Skin epidermis (tissue), 12 donors: Measurements from ENCODE around the gene SMC3.
"Not testable (repeated sequence)": the region's sequence is repeated elsewhere in the genome, so short reads cannot be mapped to it uniquely, and the experiment has no call there.

Experiments used
- H3K27ac ChIP-seq, 21 experiments: fragments of 200-600 bp; sonication (generic) in 11 of 21; one replicate each; pipeline ENCODE4 v1.5.0; 2020; ENCODE audit warnings: mild to moderate bottlenecking in 3 of 21, inconsistent platforms in 2 of 21, moderate library complexity in 2 of 21
- H3K4me3 ChIP-seq, 7 experiments: fragments of 200-600 bp; sonication (generic) in 2 of 7; one replicate each; pipeline ENCODE4 v1.5.0; 2020; ENCODE audit warnings: inconsistent platforms in 2 of 7, mild to moderate bottlenecking in 2 of 7, moderate library complexity in 1 of 7

The SMC3 gene

DNA sequence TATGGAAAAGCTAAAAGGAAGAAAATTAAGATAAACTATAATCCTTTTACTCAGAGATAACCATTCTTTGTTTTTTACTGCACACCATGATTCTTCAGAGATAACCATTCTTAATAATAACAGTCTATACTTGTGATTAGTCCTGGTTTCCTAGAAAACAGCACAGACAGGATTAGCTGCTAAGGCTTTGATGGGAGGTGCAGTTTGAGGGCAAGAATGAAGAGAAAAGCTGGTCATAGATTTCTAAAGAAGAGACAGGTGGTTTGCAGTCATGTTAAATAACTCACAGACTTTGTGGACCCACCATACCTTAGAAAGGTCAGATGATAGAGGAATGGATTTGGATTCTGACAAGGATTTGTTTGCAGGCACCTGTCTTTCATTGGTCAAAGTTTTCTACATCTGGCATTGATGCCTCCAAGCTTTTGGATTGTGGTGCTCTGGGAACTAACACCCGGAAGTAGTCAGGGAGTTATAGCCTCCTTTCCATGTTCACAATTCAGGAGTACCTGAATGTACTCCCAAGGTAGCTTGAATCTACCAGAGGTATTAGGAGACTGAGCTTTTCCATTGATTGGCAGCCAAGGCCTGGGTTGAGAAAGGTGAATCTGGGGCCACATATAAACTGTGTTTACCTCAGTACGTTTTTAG is 3.7 kb downstream of the SMC3 start:
- Histone ChIP-seq H3K4me3 (no peak overlapping the region), H3K27ac (no peak overlapping the region)

DNA sequence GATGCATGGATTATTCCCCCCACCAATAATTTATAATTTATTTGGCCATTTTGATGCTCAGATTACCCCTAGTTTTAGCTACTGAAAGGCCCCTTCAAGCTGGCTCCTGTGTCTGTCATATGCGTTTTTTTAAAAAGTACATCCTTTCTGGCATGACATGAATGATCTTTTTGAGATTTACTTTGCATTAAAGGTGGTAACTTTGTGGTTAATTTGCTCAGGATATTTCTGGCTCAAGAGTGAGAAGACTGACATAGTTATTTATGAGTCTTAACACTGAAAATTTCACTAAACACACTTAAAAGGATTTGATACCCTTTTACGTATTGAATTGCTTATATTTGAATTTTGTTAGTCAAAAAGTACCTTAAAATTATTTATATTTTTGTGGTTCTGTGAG is 5.4 kb downstream of the SMC3 start:
- no peak overlapping the region for H3K27ac ChIP-seq
- H3K4me3 ChIP-seq = no peak overlapping the region

DNA sequence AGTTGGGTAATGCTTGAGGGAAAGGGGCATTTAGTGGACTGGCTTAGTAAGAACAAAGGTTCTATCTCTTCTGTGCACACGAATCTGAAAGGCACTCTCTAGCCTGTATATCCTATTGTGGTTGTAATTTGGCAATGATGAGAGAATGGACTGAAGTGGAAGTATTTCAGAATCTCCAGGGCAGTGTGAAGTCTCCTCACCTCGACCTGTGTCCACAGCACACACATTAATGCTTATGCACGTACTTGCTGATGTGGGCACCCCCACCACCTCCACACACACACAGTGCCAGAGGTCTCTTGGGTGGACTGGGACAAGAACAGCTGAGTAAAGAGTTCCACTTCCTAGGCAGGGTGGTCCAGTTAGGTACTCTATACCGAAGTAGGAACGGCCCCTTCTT is 6.9 kb downstream of the SMC3 start:
- no peak overlapping the region for H3K4me3 ChIP-seq
- H3K27ac ChIP-seq = no peak overlapping the region

DNA sequence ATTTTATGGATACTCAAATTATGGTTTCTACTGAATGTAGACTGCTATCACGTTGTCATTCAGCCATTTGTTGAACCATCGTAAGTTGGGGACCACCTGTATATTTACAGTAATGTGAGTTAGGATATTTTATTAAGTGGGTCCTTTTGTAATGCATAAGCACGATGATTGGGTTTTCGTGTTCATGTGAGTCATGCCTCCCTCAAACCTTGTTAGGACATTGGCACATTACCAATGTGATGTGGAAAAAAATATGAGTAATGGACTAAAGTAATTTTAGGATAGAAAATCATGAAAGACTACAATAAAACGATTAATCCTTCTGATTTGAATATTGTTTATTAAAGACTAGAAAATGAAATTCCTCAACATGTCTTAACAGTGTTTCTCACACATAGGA is 8.7 kb downstream of the SMC3 start:
- no peak overlapping the region for H3K27ac ChIP-seq
- no peak overlapping the region for H3K4me3 ChIP-seq

DNA sequence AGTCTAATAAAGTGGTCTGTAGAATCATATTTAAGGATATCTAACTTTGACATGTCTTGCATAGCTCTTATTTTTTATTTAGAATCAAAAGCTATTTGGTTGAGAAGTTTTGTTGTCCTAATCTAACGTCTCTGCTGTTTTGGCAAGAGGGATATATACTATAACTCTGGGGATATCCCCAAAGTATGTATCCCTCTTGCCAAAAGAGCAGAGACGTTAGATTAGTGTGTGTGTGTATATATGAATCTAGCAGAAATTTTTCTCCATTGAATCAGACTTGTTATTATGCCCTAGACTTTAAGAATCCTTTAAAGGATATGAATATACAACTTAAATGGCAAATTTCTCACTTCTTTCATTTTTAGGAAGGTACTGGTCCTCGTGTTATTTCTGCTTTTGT is 9.6 kb downstream of the SMC3 start:
- Histone ChIP-seq H3K27ac (no peak overlapping the region), H3K4me3 (no peak overlapping the region)

DNA sequence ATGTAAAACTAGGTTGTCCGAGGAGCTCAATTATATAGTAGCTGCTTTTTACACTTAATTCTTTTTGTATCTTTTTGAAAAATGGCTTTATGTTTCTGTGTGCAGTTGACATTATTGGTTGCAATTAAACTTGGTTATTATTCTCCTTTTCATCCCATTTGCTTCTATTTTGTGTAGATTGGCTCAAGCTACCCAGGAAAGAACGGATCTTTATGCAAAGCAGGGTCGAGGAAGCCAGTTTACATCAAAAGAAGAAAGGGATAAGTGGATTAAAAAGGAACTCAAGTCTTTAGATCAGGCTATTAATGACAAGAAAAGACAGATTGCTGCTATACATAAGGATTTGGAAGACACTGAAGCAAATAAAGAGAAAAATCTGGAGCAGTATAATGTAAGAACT is 16.5 kb downstream of the SMC3 start:
- Histone ChIP-seq H3K27ac (no peak overlapping the region), H3K4me3 (no peak overlapping the region)

DNA sequence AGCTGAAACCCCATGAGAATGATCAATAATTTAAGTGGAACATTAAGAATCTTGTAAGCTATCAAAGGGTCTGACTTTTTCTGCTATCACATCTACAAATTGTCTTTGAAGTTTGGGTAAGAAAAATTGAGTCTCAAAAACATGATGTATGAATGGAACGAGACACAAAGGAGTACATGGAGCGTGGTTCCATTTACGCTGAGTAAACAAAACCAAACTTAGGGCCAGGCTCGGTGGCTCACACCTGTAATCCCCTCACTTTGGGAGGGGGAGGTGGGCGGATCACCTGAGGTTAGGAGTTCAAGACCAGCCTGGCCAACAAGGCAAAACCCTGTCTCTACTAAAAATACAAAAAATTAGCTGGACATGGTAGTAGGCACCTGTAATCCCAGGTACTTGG is 24.3 kb downstream of the SMC3 start:
- Histone ChIP-seq H3K27ac (no peak overlapping the region), H3K4me3 (no peak overlapping the region)

DNA sequence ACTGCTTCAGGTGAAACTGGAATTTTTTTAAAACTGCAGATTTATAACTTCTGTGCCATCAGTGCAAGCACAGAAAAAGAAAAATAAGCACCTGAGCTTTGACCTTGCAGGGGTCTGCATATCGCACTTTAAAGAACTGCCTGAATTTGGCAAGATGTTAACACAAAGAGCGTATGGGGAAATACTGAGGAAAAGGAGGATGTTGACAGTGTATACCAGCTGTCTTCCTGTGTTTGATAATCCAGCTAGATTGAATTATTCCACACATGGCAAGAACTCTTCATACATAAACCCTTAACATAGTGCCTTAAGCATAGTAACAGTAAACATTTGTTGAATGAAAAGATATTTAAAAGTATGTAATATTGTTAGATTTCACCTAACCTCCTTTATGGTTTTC is 30.0 kb downstream of the SMC3 start:
- no peak overlapping the region for H3K27ac ChIP-seq
- no peak overlapping the region for H3K4me3 ChIP-seq

DNA sequence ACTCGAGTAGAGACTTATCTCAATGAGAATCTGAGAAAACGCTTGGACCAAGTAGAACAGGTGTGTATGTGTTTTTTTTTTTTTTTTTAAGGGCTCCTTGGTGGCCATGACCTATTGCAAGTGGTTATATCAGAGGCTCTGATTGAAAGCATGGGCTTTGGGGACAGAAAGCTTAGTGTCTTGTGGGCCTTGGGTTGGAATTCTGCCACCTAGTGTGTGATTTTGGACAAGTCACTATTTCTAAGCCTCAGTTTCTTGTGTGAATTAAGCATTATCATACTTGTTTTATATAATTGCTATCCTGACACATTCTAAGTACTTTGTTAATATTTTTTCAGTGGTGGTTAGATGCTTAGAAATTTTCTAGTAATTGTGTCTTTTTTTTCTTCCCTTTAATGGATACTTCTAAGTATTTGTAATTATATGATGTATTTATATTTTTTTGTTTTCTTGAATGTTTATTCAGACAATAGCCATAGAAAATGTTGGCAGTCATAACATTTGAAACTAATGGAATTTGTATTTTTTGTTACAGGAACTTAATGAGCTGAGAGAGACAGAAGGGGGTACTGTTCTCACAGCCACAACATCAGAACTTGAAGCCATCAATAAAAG is 33.1 kb downstream of the SMC3 start:
- Histone ChIP-seq H3K27ac (no peak overlapping the region), H3K4me3 (no peak overlapping the region)

DNA sequence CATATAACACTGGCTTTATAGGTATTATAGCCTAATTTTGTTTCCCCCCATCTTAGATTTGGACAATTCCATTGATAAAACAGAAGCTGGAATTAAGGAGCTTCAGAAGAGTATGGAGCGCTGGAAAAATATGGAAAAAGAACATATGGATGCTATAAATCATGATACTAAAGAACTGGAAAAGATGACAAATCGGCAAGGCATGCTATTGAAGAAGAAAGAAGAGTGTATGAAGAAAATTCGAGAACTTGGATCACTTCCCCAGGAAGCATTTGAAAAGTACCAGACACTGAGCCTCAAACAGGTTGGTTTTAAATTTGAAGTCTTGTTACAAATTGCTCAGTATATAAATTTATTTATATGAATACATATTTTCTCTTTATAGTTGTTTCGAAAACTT is 34.1 kb downstream of the SMC3 start:
- Histone ChIP-seq H3K27ac (no peak overlapping the region), H3K4me3 (no peak overlapping the region)

DNA sequence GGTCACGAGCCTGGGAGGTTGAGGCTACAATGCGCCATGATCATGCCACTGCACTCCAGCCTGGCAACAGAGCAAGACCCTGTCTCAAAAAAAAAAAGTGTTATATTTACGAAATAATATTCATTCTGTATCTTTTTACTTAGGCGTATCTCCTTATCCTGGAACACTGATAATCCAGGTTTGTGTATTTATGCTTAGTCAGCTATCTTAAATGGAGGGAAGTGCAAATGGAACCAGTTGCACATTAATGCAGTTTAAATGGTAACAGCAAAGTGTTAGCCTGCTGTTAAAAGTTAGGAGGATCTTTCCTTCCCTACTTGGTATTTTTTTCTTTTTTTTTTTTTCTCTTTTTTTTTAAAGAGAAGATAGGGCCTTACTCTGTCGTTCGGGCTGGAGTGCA is 40.6 kb downstream of the SMC3 start:
- Histone ChIP-seq H3K4me3 (no peak overlapping the region), H3K27ac (no peak overlapping the region)

DNA sequence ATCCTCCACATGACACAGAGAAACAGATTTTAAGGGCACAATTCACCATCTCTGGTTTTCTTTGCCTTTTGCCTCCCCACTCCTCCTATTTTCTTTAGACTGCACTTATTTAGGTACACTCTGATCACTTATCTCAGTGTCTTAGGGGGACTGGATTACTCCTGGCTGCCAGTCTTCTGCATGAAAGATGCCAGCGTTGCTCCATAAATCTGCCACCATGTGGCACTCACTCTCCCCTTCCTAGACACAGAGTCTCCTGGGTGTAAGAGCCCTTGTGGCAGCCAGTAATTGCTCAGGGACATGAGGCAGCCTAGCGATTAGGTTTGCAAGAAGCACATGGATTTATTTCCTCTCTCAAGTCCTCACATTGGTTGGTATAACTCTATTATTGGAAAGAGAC is 42.1 kb downstream of the SMC3 start:
- no peak overlapping the region for H3K4me3 ChIP-seq
- H3K27ac ChIP-seq = no peak overlapping the region

DNA sequence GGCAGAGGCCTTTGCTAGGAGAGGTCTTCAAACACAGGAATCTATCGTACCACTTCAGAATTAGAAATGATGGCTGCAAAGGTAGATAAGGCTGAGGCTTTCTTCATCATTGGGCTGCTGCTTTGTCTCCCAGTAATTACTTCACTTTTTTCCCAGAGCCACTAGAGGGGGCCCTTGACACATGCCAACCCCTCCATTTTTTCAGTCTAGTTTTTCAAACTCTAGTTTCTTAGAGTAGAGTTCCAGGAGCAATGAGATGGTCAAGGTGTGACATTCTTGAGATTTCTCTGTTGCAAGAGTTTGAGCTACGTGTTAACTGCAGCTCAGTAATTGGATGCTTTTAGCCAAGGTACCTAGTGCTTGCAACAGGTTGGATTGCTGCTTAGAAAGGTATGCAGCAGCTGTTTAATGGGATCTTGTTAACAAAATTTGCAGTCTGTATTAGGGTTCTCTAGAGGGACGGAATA is 42.8 kb downstream of the SMC3 start:
- Histone ChIP-seq H3K4me3 (no peak overlapping the region), H3K27ac (no peak overlapping the region)

DNA sequence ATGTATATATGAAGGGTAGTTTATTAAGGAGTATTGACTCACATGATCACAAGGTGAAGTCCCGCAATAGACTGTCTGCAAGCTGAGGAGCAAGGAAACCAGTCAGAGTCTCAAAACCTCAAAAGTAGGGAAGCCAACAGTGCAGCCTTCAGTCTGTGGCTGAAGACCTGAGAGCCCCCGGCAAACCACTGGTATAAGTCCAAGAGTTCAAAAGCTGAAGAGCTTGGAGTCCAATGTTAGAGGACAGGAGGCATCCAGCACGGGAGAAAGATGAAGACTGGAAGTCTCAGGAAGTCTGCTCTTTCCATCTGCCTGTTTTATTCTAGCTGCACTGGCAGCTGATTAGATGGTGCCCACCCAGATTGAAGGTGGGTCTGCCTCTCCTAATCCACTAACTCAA is 43.3 kb downstream of the SMC3 start:
- H3K4me3 ChIP-seq, H3K27ac ChIP-seq: not testable (repeated sequence)

DNA sequence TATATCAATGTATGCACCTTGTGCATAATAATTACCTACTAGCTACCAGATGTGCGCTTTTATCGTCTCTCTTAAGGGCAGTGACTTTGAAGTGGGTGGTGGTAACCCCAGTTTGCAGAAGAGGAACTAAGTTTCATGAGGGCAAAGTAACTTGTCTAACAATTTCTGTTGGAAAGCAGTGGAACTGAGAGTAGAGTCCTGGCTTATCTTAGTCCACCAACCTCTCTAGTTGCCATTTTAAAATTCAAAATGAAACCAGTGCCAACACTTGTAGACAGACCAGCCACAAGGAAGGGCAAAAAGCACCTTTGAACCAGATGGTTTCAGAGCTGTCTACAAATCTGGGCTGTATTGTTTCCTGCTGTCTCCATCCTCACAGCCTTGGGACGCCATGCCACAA is 44.6 kb downstream of the SMC3 start:
- Histone ChIP-seq H3K4me3 (no peak overlapping the region), H3K27ac (no peak overlapping the region)

DNA sequence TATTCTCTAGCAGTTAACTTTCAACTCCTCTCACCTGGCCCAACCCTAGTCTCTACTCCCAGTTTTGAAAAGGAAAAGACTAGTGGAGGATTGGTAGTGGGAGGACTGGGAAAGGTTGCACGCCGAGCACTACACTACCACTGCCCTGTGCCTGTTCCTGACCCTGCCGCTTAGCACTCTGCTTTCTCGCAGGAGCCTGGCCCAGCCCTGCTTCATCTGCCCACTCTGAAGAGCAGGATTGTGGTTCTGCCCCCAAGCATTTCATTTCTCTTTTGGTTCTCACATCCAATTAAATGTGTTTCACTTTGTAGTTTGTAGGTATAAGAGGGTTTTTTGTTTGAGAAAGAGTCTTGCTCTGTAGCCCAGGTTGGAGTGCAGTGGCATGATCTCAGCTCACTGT is 45.1 kb downstream of the SMC3 start:
- H3K27ac ChIP-seq = no peak overlapping the region

DNA sequence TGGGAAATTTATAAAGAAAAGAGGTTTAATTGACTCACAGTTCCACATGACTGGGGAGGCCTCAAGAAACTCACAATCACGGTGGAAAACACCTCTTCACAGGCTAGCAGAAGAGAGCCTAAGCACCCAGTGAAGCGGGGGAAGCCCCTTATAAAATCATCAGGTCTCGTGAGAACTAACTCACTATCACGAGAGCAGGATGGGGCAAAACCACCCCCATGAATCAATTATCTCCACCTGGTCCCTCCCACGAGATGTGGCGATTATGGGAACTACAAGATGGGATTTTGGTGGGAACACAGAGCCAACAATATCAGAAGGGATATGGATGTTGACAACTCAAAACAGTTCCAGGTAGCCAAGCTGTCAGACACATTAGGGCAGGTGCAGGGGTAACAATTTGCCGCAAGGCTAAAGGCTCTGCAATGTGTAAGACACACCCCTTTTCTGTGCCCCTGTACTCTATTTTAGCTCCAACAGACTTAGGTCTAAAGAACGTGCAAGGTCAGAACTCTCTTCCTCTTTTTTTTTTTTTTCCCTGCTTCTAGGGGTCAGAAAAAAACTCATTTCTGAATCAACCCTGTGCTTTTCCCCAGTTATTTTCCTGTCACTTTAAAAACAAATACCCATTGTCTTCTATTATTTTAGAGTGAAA is 46.0 kb downstream of the SMC3 start:
- Histone ChIP-seq H3K4me3 (no peak overlapping the region), H3K27ac (no peak overlapping the region)

More for the DNA sequence above, 45.1 kb downstream of the SMC3 start:
- H3K4me3 ChIP-seq = no peak overlapping the region

DNA sequence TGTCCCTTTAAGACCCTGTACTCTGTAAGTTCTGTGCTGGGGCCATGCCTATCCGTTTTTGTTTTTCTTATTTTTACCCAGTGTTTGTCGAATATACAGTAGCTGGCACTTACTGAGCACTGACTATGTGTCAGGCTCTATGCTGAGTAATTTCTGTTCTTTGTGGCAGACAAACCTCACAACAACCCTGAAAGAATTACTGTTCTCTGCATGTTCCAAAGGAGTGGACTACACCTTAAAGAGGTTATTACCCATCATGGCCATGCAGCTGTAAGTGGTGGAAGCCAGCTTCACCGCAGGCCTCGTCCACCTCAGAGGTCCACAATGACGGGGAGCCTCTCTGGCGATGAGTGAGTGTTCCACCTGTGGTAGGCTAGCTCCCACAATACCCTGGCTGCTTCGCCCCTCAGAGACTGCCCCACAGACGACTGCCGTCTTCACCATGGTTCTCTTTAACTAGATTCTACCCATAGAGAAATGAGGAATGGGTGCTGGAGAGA is 46.6 kb downstream of the SMC3 start:
- H3K4me3 ChIP-seq = no peak overlapping the region
- H3K27ac ChIP-seq = no peak overlapping the region

DNA sequence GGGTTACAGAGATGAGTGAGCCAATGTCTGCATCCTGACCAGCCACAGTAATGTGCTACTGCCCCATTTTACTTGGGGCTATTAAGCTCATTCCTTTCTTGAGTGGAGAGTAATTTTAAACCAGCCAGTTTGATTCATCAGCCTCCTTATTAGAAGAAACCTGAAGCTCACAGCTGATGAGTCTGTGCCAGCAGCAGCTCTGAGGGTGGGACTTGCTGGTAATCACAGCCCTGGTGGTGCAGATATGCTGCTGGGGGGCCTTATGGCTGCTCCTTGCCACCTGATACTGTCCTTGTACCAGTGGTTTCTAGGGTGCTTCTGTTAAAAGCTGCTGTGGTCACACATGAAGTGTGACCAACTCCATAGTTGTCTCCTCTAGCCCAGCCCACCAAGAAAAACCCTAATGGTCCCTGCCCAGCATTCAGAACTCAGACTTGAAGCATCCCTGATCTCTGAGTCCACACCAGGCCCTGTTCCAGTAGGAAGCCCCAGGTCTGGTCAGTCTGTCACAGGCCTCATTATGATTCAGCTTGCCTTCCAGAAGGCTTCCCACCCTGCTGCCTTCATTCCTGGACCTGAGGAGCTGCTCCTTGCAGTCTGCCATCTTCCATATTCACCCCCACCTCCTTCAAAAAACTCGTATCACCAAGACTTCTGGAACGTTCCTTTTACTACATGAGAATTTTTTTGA is 47.7 kb downstream of the SMC3 start:
- Histone ChIP-seq H3K27ac (peak overlapping the region in 1 of 21 experiments; percentile 22), H3K4me3 (no peak overlapping the region)

DNA sequence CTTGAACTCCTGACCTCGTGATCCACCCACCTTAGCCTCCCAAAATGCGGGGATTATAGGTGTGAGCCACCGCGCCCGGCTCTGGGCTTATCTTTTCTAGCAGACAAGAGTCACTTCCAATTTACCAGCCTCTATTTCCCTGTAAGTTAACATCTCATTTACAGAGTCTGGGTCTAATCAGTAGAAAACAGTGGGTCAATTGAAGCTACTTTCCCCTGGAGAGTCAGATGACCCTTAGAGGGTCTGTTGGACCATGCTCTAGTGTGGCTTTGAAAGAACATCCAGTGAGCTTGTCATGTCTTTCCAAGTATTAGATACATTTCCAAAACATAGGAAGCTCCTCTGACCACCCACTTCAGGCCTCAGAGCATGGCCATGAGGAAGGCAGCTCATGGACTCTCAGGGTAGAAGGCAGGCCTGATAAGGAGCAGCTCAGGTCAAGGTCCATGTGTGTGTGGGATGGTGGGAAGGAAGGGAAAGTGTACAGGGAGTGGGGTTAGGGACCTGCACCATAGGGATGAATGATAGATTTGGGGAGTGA is 49.1 kb downstream of the SMC3 start:
- no peak overlapping the region for H3K4me3 ChIP-seq
- H3K27ac ChIP-seq = no peak overlapping the region
